Endothelial cell (in vitro differentiated cells): ENCODE results near the gene LMOD2. TPM values are rescaled to one million over a fixed set of nuclear protein-coding genes. Genes with fewer than 3 reads are reported as not detected.

Experiments
- DNase-seq: peaks from one replicate; pipeline ENCODE4 v3.0.0; 2021; ENCODE audit warnings: low spot score
- H3K27ac Mint-ChIP-seq: one replicate; pipeline ENCODE4 v1.8.0; 2021; ENCODE audit warnings: mixed read lengths, inconsistent platforms; ENCODE audit not compliant: unreplicated experiment
- H3K27me3 Mint-ChIP-seq: one replicate; pipeline ENCODE4 v1.8.0; 2021; ENCODE audit warnings: mild to moderate bottlenecking, moderate library complexity, mixed read lengths, inconsistent platforms; ENCODE audit not compliant: unreplicated experiment
- H3K36me3 Mint-ChIP-seq: one replicate; pipeline ENCODE4 v1.8.0; 2021; ENCODE audit warnings: mild to moderate bottlenecking, low read depth, mixed read lengths, inconsistent platforms; ENCODE audit not compliant: unreplicated experiment
- H3K4me1 Mint-ChIP-seq: one replicate; pipeline ENCODE4 v1.8.0; 2021; ENCODE audit warnings: mild to moderate bottlenecking, mixed read lengths, inconsistent platforms; ENCODE audit not compliant: unreplicated experiment
- H3K4me3 Mint-ChIP-seq: one replicate; pipeline ENCODE4 v1.8.0; 2021; ENCODE audit warnings: mild to moderate bottlenecking, mixed read lengths, inconsistent platforms; ENCODE audit not compliant: unreplicated experiment
- H3K9me3 Mint-ChIP-seq: one replicate; pipeline ENCODE4 v1.8.0; 2021; ENCODE audit warnings: mixed read lengths, inconsistent platforms; ENCODE audit not compliant: unreplicated experiment
- CTCF ChIP-seq: fragments of 200-600 bp; sonication (generic); IDR thresholded peaks from one replicate; pipeline ENCODE4 v1.5.0; 2021; ENCODE audit warnings: antibody characterized with exemption; ENCODE audit not compliant: unreplicated experiment
- long read RNA-seq: library from polyadenylated mRNA; unstranded; transcript quantifications from one replicate; pipeline ENCODE4 v2.0.0, GENCODE V29; 2020; ENCODE audit not compliant: unreplicated experiment
- total RNA-seq: library from RNA; stranded (reverse); fragmentation: NEBNext Ultra II Directional; extraction: Animal tissue kit (Norgen Biotek cat#: 25700); gene quantifications from one replicate; pipeline ENCODE4 v1.2.1, GENCODE V29; 2021; ENCODE audit not compliant: unreplicated experiment

The LMOD2 gene
- not detected for total RNA-seq
- long read RNA-seq = 0 reads

GRCh38 chr7:123655614-123656013 lies at the start of gene LMOD2:
TSS of gene LMOD2 (plus strand) at chr7:123655866. CDS start at chr7:123655964, 98 bp downstream.
- Mint-ChIP-seq H3K27ac (no peak within 1 kb of the TSS), H3K9me3 (no peaks in the 10 kb centered on the region), H3K27me3 (peaks cover 8% of the 10 kb centered on the region), H3K4me3 (no peak within 1 kb of the TSS), H3K36me3 (no peaks in the 10 kb centered on the region), H3K4me1 (no peaks in the 10 kb centered on the region)
- DNase-seq = no peak
- no peak for TF ChIP-seq CTCF

- no peaks in the 10 kb centered on the region for H3K36me3 Mint-ChIP-seq
- peaks cover 2% of the 10 kb centered on the region for H3K4me1 Mint-ChIP-seq
- no peak overlapping the region for H3K27ac Mint-ChIP-seq
- no peak for DNase-seq
- H3K4me3 Mint-ChIP-seq = no peak overlapping the region
- H3K9me3 Mint-ChIP-seq = no peaks in the 10 kb centered on the region
- H3K27me3 Mint-ChIP-seq = peaks cover 3% of the 10 kb centered on the region
- no peak for TF ChIP-seq CTCF
Measured at GRCh38 chr7:123607423-123607975, 48.2 kb upstream of the LMOD2 start.

GRCh38 chr7:123608991-123609882 lies 46.4 kb upstream of the LMOD2 start:
- Mint-ChIP-seq H3K4me1 (peaks cover 2% of the 10 kb centered on the region), H3K27ac (no peak overlapping the region), H3K36me3 (no peaks in the 10 kb centered on the region), H3K9me3 (no peaks in the 10 kb centered on the region), H3K4me3 (no peak overlapping the region), H3K27me3 (peaks cover 3% of the 10 kb centered on the region)
- no peak for DNase-seq
- no peak for TF ChIP-seq CTCF

GRCh38 chr7:123609883-123610239 lies 45.8 kb upstream of the LMOD2 start:
- Mint-ChIP-seq H3K36me3 (no peaks in the 10 kb centered on the region), H3K27ac (no peak overlapping the region), H3K4me1 (peaks cover 2% of the 10 kb centered on the region), H3K4me3 (no peak overlapping the region), H3K27me3 (peaks cover 3% of the 10 kb centered on the region), H3K9me3 (no peaks in the 10 kb centered on the region)
- DNase-seq = no peak
- TF ChIP-seq CTCF = no peak

GRCh38 chr7:123612024-123612423 lies 43.6 kb upstream of the LMOD2 start:
- H3K27ac Mint-ChIP-seq = no peak overlapping the region
- DNase-seq = no peak
- H3K4me3 Mint-ChIP-seq = no peak overlapping the region
- H3K27me3 Mint-ChIP-seq = peaks cover 3% of the 10 kb centered on the region
- H3K9me3 Mint-ChIP-seq = no peaks in the 10 kb centered on the region
- peaks cover 7% of the 10 kb centered on the region for H3K4me1 Mint-ChIP-seq
- no peaks in the 10 kb centered on the region for H3K36me3 Mint-ChIP-seq
- no peak for TF ChIP-seq CTCF
